HEK293T (cell line): Measurements from ENCODE around the gene LDLR.

Experiments used
- CTCF ChIA-PET: fragments of 350-600 bp; formaldehyde crosslinking; extraction: SDS; loops from one replicate; lab custom pipeline; 2021; ENCODE audit warnings: antibody characterized with exemption, inconsistent platforms; lab: Yijun Ruan, JAX
- POLR2A ChIA-PET: fragments of 350-600 bp; formaldehyde crosslinking; extraction: SDS; loops from one replicate; lab custom pipeline; 2020; ENCODE audit warnings: antibody characterized with exemption, inconsistent platforms; lab: Yijun Ruan, JAX
- DNase-seq: peaks from one replicate; pipeline ENCODE4 v3.0.0; 2012; ENCODE audit warnings: mixed read lengths; ENCODE audit errors: extremely low spot score
- ARNT ChIP-seq: fragments of 450-650 bp; IDR thresholded peaks from 2 replicates; pipeline ENCODE4 v1.6.1; 2017; ENCODE audit warnings: mild to moderate bottlenecking
- BHLHE40 ChIP-seq: fragments of 450-650 bp; IDR thresholded peaks from 2 replicates; pipeline ENCODE4 v1.6.1; 2016; ENCODE audit warnings: mild to moderate bottlenecking, moderate library complexity, borderline replicate concordance
- CTBP1 ChIP-seq: fragments of 450-650 bp; IDR thresholded peaks from 2 replicates; pipeline ENCODE4 v1.6.1; 2016; ENCODE audit warnings: borderline replicate concordance
- ELF4 ChIP-seq: fragments of 450-650 bp; IDR thresholded peaks from 2 replicates; pipeline ENCODE4 v1.6.1; 2017; ENCODE audit warnings: antibody characterized with exemption
- FOXA1 ChIP-seq: fragments of 450-650 bp; IDR thresholded peaks from 2 replicates; pipeline ENCODE4 v1.6.1; 2016; ENCODE audit warnings: mild to moderate bottlenecking
- FOXK2 ChIP-seq: fragments of 450-650 bp; IDR thresholded peaks from 2 replicates; pipeline ENCODE4 v1.6.1; 2016; ENCODE audit warnings: mild to moderate bottlenecking
- FOXM1 ChIP-seq: fragments of 450-650 bp; IDR thresholded peaks from 2 replicates; pipeline ENCODE4 v1.6.1; 2017; ENCODE audit warnings: mild to moderate bottlenecking, borderline replicate concordance
- HDGF ChIP-seq: fragments of 450-650 bp; IDR thresholded peaks from 2 replicates; pipeline ENCODE4 v1.6.1; 2017; ENCODE audit warnings: antibody characterized with exemption, borderline replicate concordance
- L3MBTL2 ChIP-seq: fragments of 450-650 bp; conservative IDR thresholded peaks from 2 replicates; pipeline ENCODE4 v1.6.1; 2016; ENCODE audit warnings: mild to moderate bottlenecking
- LEF1 ChIP-seq: fragments of 450-650 bp; IDR thresholded peaks from 2 replicates; pipeline ENCODE4 v1.6.1; 2017; ENCODE audit warnings: mild to moderate bottlenecking, borderline replicate concordance
- NFRKB ChIP-seq: fragments of 450-650 bp; IDR thresholded peaks from 2 replicates; pipeline ENCODE4 v1.6.1; 2016; ENCODE audit warnings: mild to moderate bottlenecking, moderate library complexity
- PKNOX1 ChIP-seq: fragments of 450-650 bp; IDR thresholded peaks from 2 replicates; pipeline ENCODE4 v1.6.1; 2016
- SP1 ChIP-seq: fragments of 450-650 bp; IDR thresholded peaks from 2 replicates; pipeline ENCODE4 v1.6.1; 2017
- SUZ12 ChIP-seq: fragments of 450-650 bp; IDR thresholded peaks from 2 replicates; pipeline ENCODE4 v1.6.1; 2016; ENCODE audit warnings: mild to moderate bottlenecking
- TARDBP ChIP-seq: fragments of 450-650 bp; IDR thresholded peaks from 2 replicates; pipeline ENCODE4 v1.6.1; 2016
- ZNF384 ChIP-seq: fragments of 450-650 bp; IDR thresholded peaks from 2 replicates; pipeline ENCODE4 v1.6.1; 2016

LDLR gene

GRCh38 chr19:11089254-11090013 is at the start of gene LDLR:
Gene LDLR, plus strand, starts transcription at chr19:11089463. Its CDS starts 86 bp downstream, at chr19:11089549.
- DNase-seq = peak; percentile 80
- CTCF ChIA-PET = interaction anchor here (0.6 to 0.7 kb wide), 4 partner anchors 53 to 114 kb away, joined by 3 to 5 read pairs (median 3); no protein-coding TSS in a partner anchor
- TF ChIP-seq TARDBP (no peak), ZNF384 (no peak), FOXM1 (no peak), LEF1 (no peak), HDGF (no peak), SUZ12 (no peak), FOXA1 (no peak), ELF4 (peak; percentile 47; the same call in 1 of the 2 replicates), SP1 (no peak), ARNT (no peak), CTBP1 (no peak), L3MBTL2 (peak; percentile 55; the same call in 1 of the 2 replicates), FOXK2 (no peak), NFRKB (no peak), BHLHE40 (no peak), PKNOX1 (peak; percentile 55)
- POLR2A ChIA-PET = interaction anchor here (0.6 to 1.4 kb wide), 4 partner anchors 9 to 67 kb away, joined by 3 read pairs; partner anchors contain the start of gene SPC24

GRCh38 chr19:11041194-11041593 is 48.1 kb upstream of the LDLR start:
- no peak for DNase-seq
- ChIA-PET CTCF (no interaction called here), POLR2A (no interaction called here)
- TF ChIP-seq ELF4 (no peak), ZNF384 (no peak), FOXM1 (no peak), L3MBTL2 (no peak), HDGF (no peak), SUZ12 (no peak), ARNT (no peak), FOXA1 (no peak), FOXK2 (no peak), LEF1 (no peak), NFRKB (no peak), BHLHE40 (no peak), SP1 (no peak), TARDBP (no peak)

GRCh38 chr19:11041966-11042627 is 47.2 kb upstream of the LDLR start:
- ChIA-PET CTCF (no interaction called here), POLR2A (no interaction called here)
- DNase-seq = no peak
- no peak for TF ChIP-seq FOXA1
- no peak for TF ChIP-seq PKNOX1
- no peak for TF ChIP-seq FOXK2

GRCh38 chr19:11044431-11044830 is 44.8 kb upstream of the LDLR start:
- CTCF ChIA-PET = interaction anchor here (1.2 to 1.4 kb wide), 2 partner anchors 9 to 10 kb away, joined by 3 to 4 read pairs; no protein-coding TSS in a partner anchor
- POLR2A ChIA-PET = no interaction called here
- no peak for DNase-seq
- TF ChIP-seq ARNT (no peak), ZNF384 (no peak), LEF1 (no peak), TARDBP (no peak), FOXM1 (no peak), FOXA1 (no peak), NFRKB (no peak), BHLHE40 (no peak), ELF4 (no peak), PKNOX1 (no peak), L3MBTL2 (no peak), SP1 (no peak), HDGF (no peak), FOXK2 (no peak), CTBP1 (no peak), SUZ12 (no peak)

- TF ChIP-seq ARNT = no peak
- no peak for TF ChIP-seq L3MBTL2
- TF ChIP-seq PKNOX1 = no peak
- TF ChIP-seq SP1 = no peak
- no peak for TF ChIP-seq SUZ12
- no peak for TF ChIP-seq FOXA1
- TF ChIP-seq ZNF384 = no peak
- no peak for TF ChIP-seq NFRKB
- no peak for TF ChIP-seq FOXK2
- TF ChIP-seq ELF4 = no peak
- TF ChIP-seq LEF1 = no peak
- TF ChIP-seq TARDBP = no peak
- no peak for TF ChIP-seq FOXM1
- TF ChIP-seq BHLHE40 = no peak
- no peak for TF ChIP-seq HDGF
- TF ChIP-seq CTBP1 = no peak
- CTCF ChIA-PET = interaction anchor here (0.6 kb wide), 2 partner anchors 10 to 16 kb away, joined by 3 read pairs; no protein-coding TSS in a partner anchor
- no peak for DNase-seq
- POLR2A ChIA-PET = no interaction called here
Measured at GRCh38 chr19:11045536-11045935, 43.7 kb upstream of the LDLR start.
